Left lung (tissue), 10 donors: ENCODE measurements around the gene DPPA2. TPM values are rescaled to one million over a fixed set of nuclear protein-coding genes. Genes with fewer than 3 reads are reported as not detected.

Experiments
- ATAC-seq: fragments of 200-7000 bp; cut with Tn5 transposase; one replicate; pipeline ENCODE4 v1.9.1; 2020; ENCODE audit warnings: moderate library complexity
- DNase-seq, 4 donors: peaks; one replicate each; pipeline ENCODE4 v3.0.0-alpha.2; 2013 to 2020
- H3K27ac ChIP-seq, 2 donors: fragments of 200-600 bp; sonication (generic) in 1 of 2; one replicate each; pipeline versions ENCODE4 v1.5.0 to v1.8.0; 2020 to 2021
- H3K27me3 ChIP-seq, 2 donors: fragments of 200-600 bp; sonication (generic) in 1 of 2; one replicate each; pipeline versions ENCODE4 v1.5.0 to v1.8.0; 2020 to 2021
- H3K36me3 ChIP-seq, 2 donors: fragments of 200-600 bp; sonication (generic) in 1 of 2; one replicate each; pipeline versions ENCODE4 v1.5.0 to v1.8.0; 2020 to 2021
- H3K4me1 ChIP-seq, 2 donors: fragments of 200-600 bp; one replicate each; pipeline ENCODE4 v1.8.0; 2021
- H3K4me3 ChIP-seq, 2 donors: fragments of 200-600 bp; sonication (generic) in 1 of 2; one replicate each; pipeline versions ENCODE4 v1.5.0 to v1.8.0; 2020 to 2021; ENCODE audit warnings: mild to moderate bottlenecking in 1 of 2
- H3K9me3 ChIP-seq, 2 donors: fragments of 200-600 bp; sonication (generic) in 1 of 2; one replicate each; pipeline versions ENCODE4 v1.5.0 to v1.8.0; 2020 to 2021
- intact Hi-C, 2 donors: fragments of 100-400 bp; cut with DNase I; formaldehyde crosslinking; loops; one replicate each; pipeline versions ENCODE4 v1.11.2 to v1.14.2; 2022
- polyA plus RNA-seq, 6 donors: library from polyadenylated mRNA; unstranded; fragments of 120-200 nt; gene quantifications; one replicate each; pipeline ENCODE4 v1.2.1, GENCODE V29; 2013; ENCODE audit not compliant: insufficient read length in 6 of 6
- total RNA-seq, 2 donors: library from RNA; stranded (reverse); fragmentation: NEBNext Ultra II Directional; extraction: Animal tissue kit (Norgen Biotek cat#: 25700); gene quantifications; one replicate each; pipeline ENCODE4 v1.2.1, GENCODE V29; 2021
- TF ChIP-seq, protein P1 (sequence below), 2 donors: fragments of 200-600 bp; sonication (generic) in 1 of 2; IDR thresholded peaks; one replicate each; pipeline versions ENCODE4 v1.5.0 to v1.8.0; 2021; ENCODE audit warnings: antibody characterized with exemption in 2 of 2
- donor health status: DM: no; HTN: yes; CAD: no.
- donor health status: DM: no; HTN: no; CAD: no.

Gene DPPA2
- total and polyA plus RNA-seq, 8 donors, result 0.15 TPM; not detected in 7

DNA sequence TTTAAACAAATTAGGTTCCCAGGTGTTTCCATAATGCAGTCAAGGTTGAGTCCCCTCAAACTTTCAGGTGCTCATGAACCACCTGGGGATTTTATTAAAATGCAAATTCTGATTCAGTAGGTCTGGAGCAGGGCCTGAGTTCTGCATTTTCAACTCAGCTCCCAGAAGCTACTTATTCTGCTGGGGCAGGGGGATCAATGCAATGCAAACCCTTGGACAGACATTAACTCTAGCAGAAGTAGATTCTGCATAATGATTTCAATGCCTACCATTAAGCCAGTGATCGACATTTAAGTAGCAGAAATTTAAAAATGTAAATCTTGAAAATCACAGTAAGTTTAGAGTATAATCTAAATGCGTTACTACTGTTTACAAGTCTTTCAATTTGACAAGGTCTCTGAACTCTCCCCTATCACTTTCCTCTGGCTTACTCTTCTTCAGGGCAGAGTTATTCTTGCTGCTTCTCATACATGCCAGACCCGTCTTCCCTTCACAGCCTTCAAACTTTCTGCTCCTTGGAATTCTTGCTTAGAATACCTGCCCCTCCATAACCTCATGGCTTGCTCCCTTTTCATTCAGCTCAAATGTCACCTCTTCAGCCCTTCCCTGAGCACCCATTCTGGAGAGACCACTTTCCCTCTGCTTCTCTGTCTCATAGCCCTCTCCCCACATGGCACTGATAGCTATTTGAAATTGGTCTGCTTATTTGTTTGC lies 40.3 kb upstream of the DPPA2 start:
- DNase-seq, result no peak
- no peak for ATAC-seq
- no peaks in the 10 kb centered on the region for H3K9me3 ChIP-seq
- no peaks in the 10 kb centered on the region for H3K4me1 ChIP-seq
- H3K27me3 ChIP-seq, result no peaks in the 10 kb centered on the region
- TF ChIP-seq, protein P1, sequence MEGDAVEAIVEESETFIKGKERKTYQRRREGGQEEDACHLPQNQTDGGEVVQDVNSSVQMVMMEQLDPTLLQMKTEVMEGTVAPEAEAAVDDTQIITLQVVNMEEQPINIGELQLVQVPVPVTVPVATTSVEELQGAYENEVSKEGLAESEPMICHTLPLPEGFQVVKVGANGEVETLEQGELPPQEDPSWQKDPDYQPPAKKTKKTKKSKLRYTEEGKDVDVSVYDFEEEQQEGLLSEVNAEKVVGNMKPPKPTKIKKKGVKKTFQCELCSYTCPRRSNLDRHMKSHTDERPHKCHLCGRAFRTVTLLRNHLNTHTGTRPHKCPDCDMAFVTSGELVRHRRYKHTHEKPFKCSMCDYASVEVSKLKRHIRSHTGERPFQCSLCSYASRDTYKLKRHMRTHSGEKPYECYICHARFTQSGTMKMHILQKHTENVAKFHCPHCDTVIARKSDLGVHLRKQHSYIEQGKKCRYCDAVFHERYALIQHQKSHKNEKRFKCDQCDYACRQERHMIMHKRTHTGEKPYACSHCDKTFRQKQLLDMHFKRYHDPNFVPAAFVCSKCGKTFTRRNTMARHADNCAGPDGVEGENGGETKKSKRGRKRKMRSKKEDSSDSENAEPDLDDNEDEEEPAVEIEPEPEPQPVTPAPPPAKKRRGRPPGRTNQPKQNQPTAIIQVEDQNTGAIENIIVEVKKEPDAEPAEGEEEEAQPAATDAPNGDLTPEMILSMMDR (IDR thresholded peaks at IDR 0.05), result no peak
- H3K27ac ChIP-seq, result no peak overlapping the region
- intact Hi-C loops, result no loop called here
- H3K36me3 ChIP-seq, result no peaks in the 10 kb centered on the region
- no peak overlapping the region for H3K4me3 ChIP-seq

DNA sequence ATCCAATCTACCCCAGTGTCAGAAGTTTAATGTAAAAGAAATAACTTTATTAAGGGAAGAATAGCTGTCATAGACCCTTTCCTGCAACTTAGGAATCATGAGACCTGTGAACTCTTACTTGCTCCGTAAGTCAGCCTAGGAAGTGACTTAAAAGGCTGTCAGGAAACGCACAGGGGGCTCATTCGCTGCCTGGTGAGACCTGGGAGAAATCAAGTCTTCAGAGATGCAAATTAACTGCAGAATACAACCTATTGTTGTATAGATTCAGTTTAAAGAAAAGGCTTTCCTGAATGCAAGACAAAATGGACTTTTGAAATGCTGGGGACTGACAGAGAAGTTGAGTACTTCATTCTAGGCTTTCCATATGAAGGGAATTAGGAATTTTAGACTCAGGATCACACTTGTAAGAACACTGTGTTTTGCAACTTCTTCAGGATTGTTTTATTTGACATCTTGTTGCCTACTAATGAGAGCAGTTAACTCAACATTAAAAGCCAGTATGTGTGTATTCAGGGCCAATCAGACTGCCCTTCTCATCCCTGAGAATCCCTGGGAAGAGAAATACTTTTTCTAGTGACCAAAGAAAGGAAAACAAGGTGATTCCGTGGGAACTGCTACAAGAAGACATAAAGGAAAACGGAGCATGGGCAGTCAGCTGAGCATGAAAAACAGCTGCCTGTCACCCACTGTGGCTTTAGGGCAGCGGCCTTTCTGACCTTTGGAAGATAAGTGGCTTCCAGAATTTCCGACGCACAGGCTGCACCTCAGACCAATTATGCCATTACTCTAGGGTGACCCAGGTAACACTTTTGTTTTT lies 39.5 kb upstream of the DPPA2 start:
- ATAC-seq, result no peak
- DNase-seq, result no peak

DNA sequence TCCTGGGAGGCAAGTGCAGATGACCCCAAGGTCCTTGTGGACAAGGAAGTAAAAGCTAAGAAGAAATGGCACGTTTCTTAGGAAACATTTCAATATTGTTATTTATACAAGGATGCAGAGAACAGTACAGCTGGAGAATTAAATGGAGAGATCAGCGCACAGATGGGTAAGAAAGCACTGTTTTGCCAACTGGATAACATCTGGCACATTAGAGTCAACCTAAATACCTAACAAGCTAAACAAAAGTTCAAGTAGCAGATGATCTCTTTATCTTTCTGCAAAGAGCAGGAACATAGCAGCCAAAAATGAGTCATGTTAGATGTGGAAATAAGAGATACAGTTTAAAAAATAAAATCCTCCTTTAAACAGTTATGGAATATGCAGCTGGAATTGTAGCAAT lies 36.7 kb upstream of the DPPA2 start:
- H3K36me3 ChIP-seq, result no peaks in the 10 kb centered on the region
- no peaks in the 10 kb centered on the region for H3K27me3 ChIP-seq
- H3K27ac ChIP-seq, result no peak overlapping the region
- no peaks in the 10 kb centered on the region for H3K4me1 ChIP-seq
- no peaks in the 10 kb centered on the region for H3K9me3 ChIP-seq
- ATAC-seq, result no peak
- DNase-seq, result no peak
- no peak overlapping the region for H3K4me3 ChIP-seq
- intact Hi-C loops, result no loop called here
- TF ChIP-seq, protein P1 (IDR thresholded peaks at IDR 0.05), result no peak

More for the DNA sequence above, 39.5 kb upstream of the DPPA2 start:
- TF ChIP-seq, protein P1 (IDR thresholded peaks at IDR 0.05), result no peak
- Histone ChIP-seq H3K4me3 (no peak overlapping the region), H3K27me3 (no peaks in the 10 kb centered on the region), H3K27ac (no peak overlapping the region), H3K9me3 (no peaks in the 10 kb centered on the region), H3K36me3 (no peaks in the 10 kb centered on the region), H3K4me1 (no peaks in the 10 kb centered on the region)
- intact Hi-C loops, result no loop called here

DNA sequence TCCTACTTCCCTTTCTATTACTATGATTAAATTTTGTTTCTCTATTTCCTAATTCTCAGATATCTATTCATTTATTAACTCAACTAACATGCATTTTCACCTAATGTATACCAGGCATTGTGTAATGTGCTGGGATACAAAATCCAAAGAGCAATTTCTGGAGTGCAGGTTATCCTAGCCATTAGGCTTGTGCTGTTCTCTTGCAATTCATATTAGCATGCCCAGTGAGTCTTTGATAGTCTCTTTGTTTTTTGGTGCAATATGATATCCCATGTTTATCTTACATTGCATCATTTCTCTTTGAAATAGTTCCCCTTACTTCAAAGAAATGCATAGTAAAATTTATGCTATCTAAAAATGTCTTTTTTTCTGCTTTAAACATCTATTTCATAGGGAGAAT lies 34.9 kb upstream of the DPPA2 start:
- TF ChIP-seq, protein P1 (IDR thresholded peaks at IDR 0.05), result no peak
- DNase-seq (no peak), ATAC-seq (no peak)
- Histone ChIP-seq H3K4me1 (no peaks in the 10 kb centered on the region), H3K36me3 (no peaks in the 10 kb centered on the region), H3K9me3 (no peaks in the 10 kb centered on the region), H3K27ac (no peak overlapping the region), H3K4me3 (no peak overlapping the region), H3K27me3 (no peaks in the 10 kb centered on the region)
- intact Hi-C loops, result no loop called here

DNA sequence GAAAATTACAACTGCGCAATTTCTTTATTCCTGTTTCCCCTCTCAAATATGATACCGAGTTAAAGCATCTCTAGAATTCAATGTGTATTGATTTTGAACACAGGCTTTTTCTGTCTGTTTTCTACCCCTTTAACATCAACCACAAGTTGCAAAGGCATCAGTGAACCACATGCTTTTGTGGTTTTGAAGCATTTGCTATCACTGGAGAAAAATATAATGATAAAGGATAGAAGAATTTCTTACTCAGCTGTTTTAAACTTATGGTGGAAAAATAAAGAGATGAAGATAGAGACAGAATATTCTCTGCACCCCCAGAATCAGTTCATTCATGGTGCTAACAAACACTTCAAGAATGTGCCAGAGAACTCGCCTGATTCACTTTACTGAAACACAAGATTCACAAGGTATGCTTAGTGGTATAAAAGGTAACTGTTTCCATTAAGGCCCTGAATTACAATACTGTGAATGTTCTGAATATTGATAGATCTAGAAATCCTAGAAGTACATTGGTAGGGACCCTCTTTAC lies 30.5 kb upstream of the DPPA2 start:
- intact Hi-C loops, result no loop called here

More for the DNA sequence above, 30.5 kb upstream of the DPPA2 start:
- TF ChIP-seq, protein P1 (IDR thresholded peaks at IDR 0.05), result no peak
- H3K4me3 ChIP-seq, result no peak overlapping the region
- ATAC-seq, result no peak
- H3K36me3 ChIP-seq, result no peaks in the 10 kb centered on the region
- H3K27me3 ChIP-seq, result no peaks in the 10 kb centered on the region
- no peak for DNase-seq
- H3K4me1 ChIP-seq, result no peaks in the 10 kb centered on the region
- no peaks in the 10 kb centered on the region for H3K9me3 ChIP-seq
- no peak overlapping the region for H3K27ac ChIP-seq
